ENCODE results near the gene ADISSP. TPM values are rescaled to one million over a fixed set of nuclear protein-coding genes. Genes with fewer than 3 reads are reported as not detected.

ADISSP gene
- total and polyA plus RNA-seq, 2 of the 8 experiments (the other 6 are each of a cell fraction or from before 2014, with no cell fraction given), result 111 to 141 TPM

GRCh38 chr20:3755814-3756480, 11.6 kb downstream of the ADISSP start:
- Histone ChIP-seq H3K9ac (replicated peaks in 1 of 4; ENCODE audit: extremely low read depth in 1 of 4, low read depth in 3 of 4, low read length in 3 of 4) (no peak overlapping the region), H3K14ac (ENCODE audit: insufficient read length) (no peak overlapping the region), H3K4ac (replicated peaks; ENCODE audit: insufficient read length, low read depth, low read length) (no peak overlapping the region), H4K8ac (ENCODE audit: extremely low read depth, insufficient read depth, low read length) (no peak overlapping the region), H3K56ac (replicated peaks; ENCODE audit: insufficient read length, low read depth, low read length) (no peak overlapping the region), H2BK20ac (ENCODE audit: low read length) (no peak overlapping the region), H4K5ac (ENCODE audit: insufficient read length, low read depth, low read length) (no peak overlapping the region), H2BK5ac (ENCODE audit: low read depth, low read length) (no peak overlapping the region), H3K4me3 (ENCODE audit: extremely low read depth in 1 of 4, insufficient read depth in 2 of 4, low read depth in 3 of 4, low read length in 4 of 4) (no peak overlapping the region), H3K23ac (ENCODE audit: insufficient read length) (no peak overlapping the region), H3K4me1 (replicated peaks in 1 of 4; ENCODE audit: control insufficient read depth in 3 of 4, insufficient read depth in 4 of 4, low read length in 3 of 4) (peaks cover 0 to 7% (median 0%) of the 10 kb centered on the region in 4 experiments; a peak in 3 of 7 replicates), H3K23me2 (ENCODE audit: low read depth, low read length) (peaks cover 13% of the 10 kb centered on the region; the same call in 1 of the 2 replicates), H3K9me3 (ENCODE audit: insufficient read depth in 2 of 2, low read depth in 1 of 2, low read length in 1 of 2) (no peaks in the 10 kb centered on the region), H3K36me3 (ENCODE audit: control insufficient read depth in 2 of 4, insufficient read depth in 4 of 4, low read length in 3 of 4) (peaks cover 0 to 9% (median 2%) of the 10 kb centered on the region in 4 experiments; a peak in 6 of 8 replicates), H3K18ac (ENCODE audit: extremely low read depth, low read length) (no peak overlapping the region), H2BK12ac (ENCODE audit: low read depth, low read length) (no peak overlapping the region), H2BK15ac (ENCODE audit: low read length) (no peak overlapping the region), H2AFZ (ENCODE audit: low read length) (no peak overlapping the region), H3K4me2 (ENCODE audit: insufficient read depth in 1 of 2, low read depth in 2 of 2, low read length in 2 of 2) (no peak overlapping the region), H3K79me2 (ENCODE audit: control insufficient read depth in 1 of 2, insufficient read depth in 2 of 2, low read length in 2 of 2) (peaks cover 0 to 3% of the 10 kb centered on the region in 2 experiments; a peak in 1 of 4 replicates), H3K27ac (ENCODE audit: low read depth, low read length) (no peak overlapping the region), H2AK5ac (ENCODE audit: low read depth, low read length) (no peak overlapping the region), H2BK120ac (replicated peaks; ENCODE audit: low read depth, low read length) (no peak overlapping the region), H4K91ac (replicated peaks; ENCODE audit: insufficient read length, low read length) (no peak overlapping the region), H4K20me1 (replicated peaks in 1 of 2; ENCODE audit: control insufficient read depth in 1 of 2, insufficient read depth in 2 of 2, low read length in 2 of 2) (peaks cover 8 to 26% of the 10 kb centered on the region in 2 experiments), H3K27me3 (replicated peaks in 1 of 4; ENCODE audit: control insufficient read depth in 3 of 4, extremely low read depth in 1 of 4, insufficient read depth in 3 of 4, low read length in 3 of 4) (peaks cover 0 to 9% (median 4%) of the 10 kb centered on the region in 4 experiments; a peak in 5 of 7 replicates), H3K79me1 (ENCODE audit: low read depth, low read length) (peaks cover 6% of the 10 kb centered on the region)
- DNase-seq (ENCODE audit: low read depth in 1 of 2, low spot score in 2 of 2) (no peak), FAIRE-seq (no peak)
- CTCF ChIA-PET (ENCODE audit: partially characterized antibody), result interaction anchor here (0.5 to 18.6 kb wide), 12 partner anchors 4 to 140 kb away, joined by 3 to 308 read pairs (median 9); partner anchors contain the start of genes ADISSP, AP5S1, HSPA12B and SIGLEC1
- 95% methylated on average over 5 of the region's 5 CpGs; no CpG with 5 or more reads in 1 of the 2 experiments for WGBS, 2 experiments (ENCODE audit: extremely low coverage in 1 of 2, insufficient coverage in 1 of 2, insufficient read length in 1 of 2, insufficient replicate concordance in 2 of 2, low coverage in 1 of 2, low lambda C conversion rate in 2 of 2, missing lambda C conversion rate in 1 of 2)
- POLR2A ChIA-PET (ENCODE audit: partially characterized antibody), result interaction anchor here (0.6 to 5.9 kb wide), 5 partner anchors 8 to 97 kb away, joined by 3 to 46 read pairs (median 5); partner anchors contain the start of gene ADISSP
- TF ChIP-seq KDM4A (IDR thresholded peaks at IDR 0.05; ENCODE audit: low read depth, low read length, severe bottlenecking) (no peak), EZH2 (IDR thresholded peaks at IDR 0.05; ENCODE audit: low read depth, low read length, severe bottlenecking) (no peak), MAX (IDR thresholded peaks at IDR 0.05) (no peak), NRF1 (IDR thresholded peaks at IDR 0.05; ENCODE audit: low read depth, low read length) (no peak)
